ENCODE measurements around the gene PSD2. TPM values are rescaled to one million over a fixed set of nuclear protein-coding genes. Genes with fewer than 3 reads are reported as not detected.

Gene PSD2
- total RNA-seq, 1 experiment from 2014 or later, result 0.22 TPM

DNA sequence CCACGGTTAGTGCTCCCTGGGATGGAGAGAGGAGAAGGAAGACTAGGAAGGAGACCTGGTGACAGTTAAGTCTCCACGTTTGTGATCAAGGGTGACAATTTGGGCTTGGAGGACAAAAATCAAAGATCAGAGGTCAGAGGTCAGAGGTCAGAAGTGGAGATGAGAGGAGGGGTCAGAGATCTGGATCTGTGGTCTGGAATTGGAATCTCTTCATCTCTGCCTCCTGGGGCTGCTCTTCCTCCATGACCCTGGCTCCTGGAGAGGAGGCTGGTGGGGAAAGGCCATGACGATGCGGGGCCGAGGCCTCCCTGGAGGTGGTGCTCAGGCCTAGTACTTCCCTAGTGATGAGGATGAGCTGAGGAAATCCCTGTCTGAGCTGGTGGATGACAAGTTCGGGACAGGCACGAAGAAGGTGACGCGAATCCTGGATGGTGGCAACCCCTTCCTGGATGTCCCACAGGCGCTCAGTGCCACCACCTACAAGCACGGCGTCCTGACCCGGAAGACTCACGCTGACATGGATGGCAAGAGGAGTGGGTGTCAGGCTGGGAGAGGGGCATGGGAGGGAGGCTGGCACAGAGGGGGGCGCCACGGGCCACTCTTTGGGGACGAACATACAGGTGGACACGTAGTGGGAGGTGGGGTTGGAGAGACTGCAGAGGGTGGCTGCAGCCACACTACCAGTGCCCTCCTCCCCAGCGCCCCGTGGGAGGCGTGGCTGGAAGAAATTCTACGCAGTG is 41.0 kb downstream of the PSD2 start:
- Mint-ChIP-seq H3K36me3 (ENCODE audit: insufficient read depth in 1 of 3, low read depth in 3 of 3) (no peaks in the 10 kb centered on the region), H3K27ac (no peak overlapping the region; a peak in 1 of 7 replicates), H3K4me1 (no peaks in the 10 kb centered on the region), H3K4me3 (no peak overlapping the region), H3K9me3 (no peaks in the 10 kb centered on the region), H3K27me3 (ENCODE audit: low read depth) (peaks cover 45% of the 10 kb centered on the region)
- no peaks in the 10 kb centered on the region for H3K4me1 ChIP-seq (ENCODE audit: insufficient read depth, low read length)
- no peak overlapping the region for H2BK120ac ChIP-seq (ENCODE audit: low read depth, low read length, poor library complexity, severe bottlenecking)
- no peak overlapping the region for H3K56ac ChIP-seq (ENCODE audit: insufficient read length, low read depth, low read length)
- H2AK5ac ChIP-seq (ENCODE audit: insufficient read length, low read length), result no peak overlapping the region
- no peaks in the 10 kb centered on the region for H3K9me3 ChIP-seq (ENCODE audit: control insufficient read depth, low read depth, low read length)
- H3K27ac ChIP-seq (ENCODE audit: insufficient read length, low read depth, low read length), result no peak overlapping the region
- H3K14ac ChIP-seq (ENCODE audit: insufficient read depth, low read length), result no peak overlapping the region; the same call in 1 of the 2 replicates
- TF ChIP-seq, protein P1, sequence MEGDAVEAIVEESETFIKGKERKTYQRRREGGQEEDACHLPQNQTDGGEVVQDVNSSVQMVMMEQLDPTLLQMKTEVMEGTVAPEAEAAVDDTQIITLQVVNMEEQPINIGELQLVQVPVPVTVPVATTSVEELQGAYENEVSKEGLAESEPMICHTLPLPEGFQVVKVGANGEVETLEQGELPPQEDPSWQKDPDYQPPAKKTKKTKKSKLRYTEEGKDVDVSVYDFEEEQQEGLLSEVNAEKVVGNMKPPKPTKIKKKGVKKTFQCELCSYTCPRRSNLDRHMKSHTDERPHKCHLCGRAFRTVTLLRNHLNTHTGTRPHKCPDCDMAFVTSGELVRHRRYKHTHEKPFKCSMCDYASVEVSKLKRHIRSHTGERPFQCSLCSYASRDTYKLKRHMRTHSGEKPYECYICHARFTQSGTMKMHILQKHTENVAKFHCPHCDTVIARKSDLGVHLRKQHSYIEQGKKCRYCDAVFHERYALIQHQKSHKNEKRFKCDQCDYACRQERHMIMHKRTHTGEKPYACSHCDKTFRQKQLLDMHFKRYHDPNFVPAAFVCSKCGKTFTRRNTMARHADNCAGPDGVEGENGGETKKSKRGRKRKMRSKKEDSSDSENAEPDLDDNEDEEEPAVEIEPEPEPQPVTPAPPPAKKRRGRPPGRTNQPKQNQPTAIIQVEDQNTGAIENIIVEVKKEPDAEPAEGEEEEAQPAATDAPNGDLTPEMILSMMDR (conservative IDR thresholded peaks at IDR 0.05), result no peak
- peaks cover 2% of the 10 kb centered on the region for H4K20me1 ChIP-seq (ENCODE audit: control insufficient read depth, insufficient read depth, insufficient read length)
- no peak overlapping the region for H4K8ac ChIP-seq (replicated peaks; ENCODE audit: insufficient read length, low read depth, low read length)
- DNase-seq, result no peak
- H2BK12ac ChIP-seq (ENCODE audit: insufficient read length, low read depth, low read length), result no peak overlapping the region
- no peak overlapping the region for H2BK15ac ChIP-seq (ENCODE audit: low read depth, low read length)
- H3K23ac ChIP-seq (ENCODE audit: insufficient read length, low read depth, low read length), result no peak overlapping the region
- no peaks in the 10 kb centered on the region for H3K23me2 ChIP-seq (ENCODE audit: insufficient read length, low read depth, low read length, poor library complexity, severe bottlenecking)
- no peak overlapping the region for H4K5ac ChIP-seq (ENCODE audit: insufficient read length, low read depth, low read length)
- no peaks in the 10 kb centered on the region for H3K79me1 ChIP-seq (ENCODE audit: insufficient read depth, low read depth, low read length, poor library complexity, severe bottlenecking)
- no peak overlapping the region for H2AFZ ChIP-seq (ENCODE audit: low read length)
- H3K4ac ChIP-seq (ENCODE audit: low read depth, low read length), result no peak overlapping the region
- no peak overlapping the region for H3T11ph ChIP-seq (ENCODE audit: low read length)
- H3K79me2 ChIP-seq (ENCODE audit: insufficient read depth, low read length), result no peaks in the 10 kb centered on the region
- WGBS (ENCODE audit: extremely low coverage, insufficient read length, low lambda C conversion rate), result no CpG with 5 or more reads among the region's 22 CpGs
- no peak overlapping the region for H2BK20ac ChIP-seq (ENCODE audit: low read depth, low read length, poor library complexity, severe bottlenecking)
- H2BK5ac ChIP-seq (ENCODE audit: insufficient read length, low read length), result no peak overlapping the region
- no peak overlapping the region for H3K4me2 ChIP-seq (ENCODE audit: insufficient read depth, insufficient read length, low read length)
- H4K91ac ChIP-seq (ENCODE audit: insufficient read length, low read depth, low read length), result no peak overlapping the region
- H3K27me3 ChIP-seq (ENCODE audit: insufficient read depth, low read length), result no peaks in the 10 kb centered on the region; the same call in 1 of the 2 replicates
- H3K9ac ChIP-seq (ENCODE audit: extremely low read depth, insufficient read length, low read length), result no peak overlapping the region
- no peak overlapping the region for H3K18ac ChIP-seq (ENCODE audit: insufficient read length, low read depth, low read length)

All from H9 (cell line).